Mucosa of descending colon (tissue), 3 donors: Measurements from ENCODE around the gene BANF2. TPM values are rescaled to one million over a fixed set of nuclear protein-coding genes. Genes with fewer than 3 reads are reported as not detected.

Experiments
- ATAC-seq: fragments of 200-7000 bp; cut with Tn5 transposase; one replicate; pipeline ENCODE4 v1.9.1; 2020; ENCODE audit warnings: mild to moderate bottlenecking, moderate library complexity
- DNase-seq, 3 donors: peaks; one replicate each; pipeline ENCODE4 v3.0.0-alpha.2; 2020
- H3K36me3 ChIP-seq: fragments of 200-600 bp; one replicate; pipeline ENCODE4 v1.8.0; 2021; ENCODE audit warnings: low read depth, mild to moderate bottlenecking
- H3K4me1 ChIP-seq: fragments of 200-600 bp; one replicate; pipeline ENCODE4 v1.8.0; 2021; ENCODE audit warnings: low read depth, mild to moderate bottlenecking
- H3K4me3 ChIP-seq: fragments of 200-600 bp; one replicate; pipeline ENCODE4 v1.8.0; 2021; ENCODE audit warnings: mild to moderate bottlenecking
- H3K9me3 ChIP-seq: fragments of 200-600 bp; one replicate; pipeline ENCODE4 v1.8.0; 2021; ENCODE audit warnings: mild to moderate bottlenecking
- intact Hi-C, 2 donors: fragments of 100-400 bp; cut with DNase I in 1 of 2; cut with micrococcal nuclease in 1 of 2; formaldehyde crosslinking; loops; one replicate each; pipeline versions ENCODE4 v1.11.0 to v1.11.1; 2022; cut with DNase I, micrococcal nuclease
- total RNA-seq, 3 donors: library from RNA; stranded (reverse); fragmentation: NEBNext Ultra II Directional in 2 of 3; extraction: Animal tissue kit (Norgen Biotek cat#: 25700) in 2 of 3; gene quantifications; one replicate each; pipeline versions ENCODE4 v1.2.1 to v1.2.4, GENCODE V29; 2021 to 2023
- TF ChIP-seq, protein P1 (sequence below): fragments of 200-600 bp; IDR thresholded peaks from one replicate; pipeline ENCODE4 v1.8.0; 2022; ENCODE audit warnings: antibody characterized with exemption, mild to moderate bottlenecking
- donor health status: DM: no; HTN: no; CAD: no; lungs with moderate emphysema.
- donor health status: DM: no; HTN: no; CAD: no.
- donor health status: DM: no; HTN: yes; CAD: no.

Gene BANF2
- total RNA-seq, 3 donors from 2014 or later, result not detected

- H3K4me3 ChIP-seq, result no peak overlapping the region
- H3K9me3 ChIP-seq, result no peaks in the 10 kb centered on the region
- intact Hi-C loops, result no loop called here
- H3K4me1 ChIP-seq, result peaks cover 15% of the 10 kb centered on the region
- ATAC-seq (peak; percentile 40), DNase-seq (no peak)
- H3K36me3 ChIP-seq, result peaks cover 8% of the 10 kb centered on the region
- TF ChIP-seq, protein P1, sequence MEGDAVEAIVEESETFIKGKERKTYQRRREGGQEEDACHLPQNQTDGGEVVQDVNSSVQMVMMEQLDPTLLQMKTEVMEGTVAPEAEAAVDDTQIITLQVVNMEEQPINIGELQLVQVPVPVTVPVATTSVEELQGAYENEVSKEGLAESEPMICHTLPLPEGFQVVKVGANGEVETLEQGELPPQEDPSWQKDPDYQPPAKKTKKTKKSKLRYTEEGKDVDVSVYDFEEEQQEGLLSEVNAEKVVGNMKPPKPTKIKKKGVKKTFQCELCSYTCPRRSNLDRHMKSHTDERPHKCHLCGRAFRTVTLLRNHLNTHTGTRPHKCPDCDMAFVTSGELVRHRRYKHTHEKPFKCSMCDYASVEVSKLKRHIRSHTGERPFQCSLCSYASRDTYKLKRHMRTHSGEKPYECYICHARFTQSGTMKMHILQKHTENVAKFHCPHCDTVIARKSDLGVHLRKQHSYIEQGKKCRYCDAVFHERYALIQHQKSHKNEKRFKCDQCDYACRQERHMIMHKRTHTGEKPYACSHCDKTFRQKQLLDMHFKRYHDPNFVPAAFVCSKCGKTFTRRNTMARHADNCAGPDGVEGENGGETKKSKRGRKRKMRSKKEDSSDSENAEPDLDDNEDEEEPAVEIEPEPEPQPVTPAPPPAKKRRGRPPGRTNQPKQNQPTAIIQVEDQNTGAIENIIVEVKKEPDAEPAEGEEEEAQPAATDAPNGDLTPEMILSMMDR, result no peak
Observed at GRCh38 chr20:17673084-17673483, 26.7 kb upstream of the BANF2 start.

DNA sequence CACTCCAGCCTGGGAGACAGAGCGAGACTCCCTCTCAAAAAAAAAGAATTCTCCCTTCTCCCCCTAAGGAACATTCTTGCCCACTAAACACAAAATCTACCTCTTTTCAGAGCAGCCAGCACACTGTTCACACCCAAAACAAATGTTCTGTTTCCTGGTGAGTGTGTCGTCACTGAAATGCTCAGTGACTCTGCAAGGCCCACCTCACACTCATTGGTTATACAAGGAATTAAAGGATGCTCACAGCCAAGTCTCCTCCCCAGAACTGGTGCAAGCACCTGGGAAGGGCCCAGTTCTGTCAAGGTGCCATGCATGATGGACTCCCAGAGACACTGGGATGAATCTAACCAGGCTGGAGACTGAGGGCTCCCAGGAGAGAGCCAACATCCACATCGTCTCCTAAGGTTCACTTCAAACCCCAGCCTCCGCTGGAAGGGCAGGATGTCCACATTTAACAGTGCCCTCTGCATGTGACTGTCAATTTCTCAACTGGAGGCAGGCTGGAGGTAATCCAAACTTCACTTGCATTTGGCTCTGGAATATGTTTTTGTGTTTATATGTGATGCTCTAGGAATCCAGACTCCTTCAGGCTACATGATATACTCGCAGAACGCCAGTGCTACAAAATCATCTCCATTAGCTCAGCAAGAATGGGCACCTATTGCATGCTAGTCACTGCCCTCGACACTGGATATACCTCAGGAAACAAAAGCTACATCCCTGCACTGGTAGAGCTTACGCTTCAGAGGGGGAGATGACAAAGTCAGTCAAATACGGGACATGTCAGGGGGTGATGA, 24.8 kb upstream of the BANF2 start:
- intact Hi-C loops, result no loop called here
- Histone ChIP-seq H3K4me1 (peaks cover 29% of the 10 kb centered on the region), H3K36me3 (peaks cover 8% of the 10 kb centered on the region), H3K4me3 (no peak overlapping the region), H3K9me3 (no peaks in the 10 kb centered on the region)
- no peak for ATAC-seq
- TF ChIP-seq, protein P1, result no peak
- DNase-seq, result no peak

GRCh38 chr20:17675519-17676377, 24.0 kb upstream of the BANF2 start:
- ATAC-seq (no peak), DNase-seq (no peak)
- intact Hi-C loops, result no loop called here
- peaks cover 32% of the 10 kb centered on the region for H3K4me1 ChIP-seq
- peaks cover 8% of the 10 kb centered on the region for H3K36me3 ChIP-seq
- no peak overlapping the region for H3K4me3 ChIP-seq
- TF ChIP-seq, protein P1, result no peak
- no peaks in the 10 kb centered on the region for H3K9me3 ChIP-seq

DNA sequence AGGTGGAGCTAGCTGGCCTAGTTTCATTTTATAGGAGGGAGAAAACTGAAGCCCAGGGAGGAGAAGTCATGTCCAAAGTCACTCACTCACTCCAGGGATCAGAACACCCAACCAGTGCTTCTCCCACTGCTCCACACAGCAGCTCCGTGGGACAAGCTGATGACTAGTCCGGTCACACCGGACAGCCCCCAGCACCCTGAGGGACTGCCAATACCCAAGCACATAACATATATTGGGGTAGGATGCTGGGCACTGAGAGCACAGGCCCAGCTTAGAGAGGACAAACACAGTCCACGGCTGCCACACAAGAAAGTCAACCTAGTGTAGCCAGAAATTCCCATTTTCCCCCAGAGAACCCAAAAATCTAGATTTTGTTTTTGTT, 23.4 kb upstream of the BANF2 start:
- Histone ChIP-seq H3K4me1 (peaks cover 32% of the 10 kb centered on the region), H3K9me3 (no peaks in the 10 kb centered on the region), H3K4me3 (no peak overlapping the region), H3K36me3 (peaks cover 8% of the 10 kb centered on the region)
- TF ChIP-seq, protein P1, result no peak
- DNase-seq, result no peak
- no peak for ATAC-seq
- intact Hi-C loops, result no loop called here

DNA sequence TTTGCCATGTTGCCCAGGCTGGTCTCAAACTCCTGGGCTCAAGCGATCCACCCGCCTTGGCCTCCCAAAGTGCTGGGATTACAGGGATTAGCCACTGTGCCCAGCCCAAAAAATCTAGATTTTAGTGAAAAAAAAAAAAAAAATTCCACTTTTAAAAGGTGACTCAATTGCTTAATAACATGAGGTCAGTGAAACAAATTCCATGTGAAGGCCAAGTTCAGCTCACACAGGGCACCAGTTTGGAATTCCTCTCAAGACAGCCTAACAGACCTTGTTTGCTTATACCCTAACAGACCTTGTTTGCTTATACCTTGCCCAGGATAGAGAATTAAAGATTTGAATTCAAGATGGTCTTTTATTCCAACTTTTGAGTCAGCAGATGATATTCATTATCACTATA, 22.8 kb upstream of the BANF2 start:
- intact Hi-C loops, result no loop called here
- Histone ChIP-seq H3K4me1 (peaks cover 32% of the 10 kb centered on the region), H3K36me3 (peaks cover 8% of the 10 kb centered on the region), H3K4me3 (no peak overlapping the region), H3K9me3 (no peaks in the 10 kb centered on the region)
- DNase-seq, result no peak
- TF ChIP-seq, protein P1, result no peak
- no peak for ATAC-seq
